Prostate gland (tissue), 2 donors: ENCODE results near the gene MCEMP1.

Source experiments
- POLR2A ChIP-seq: fragments of 450-650 bp; IDR thresholded peaks from one replicate; pipeline ENCODE4 v1.6.1; 2016; ENCODE audit warnings: antibody characterized with exemption, mild to moderate bottlenecking
- TF ChIP-seq, protein P1 (sequence below), 4 experiments: fragments of 200-600 bp in 2 of 4; fragments of 450-650 bp in 2 of 4; sonication (generic) in 2 of 4; IDR thresholded peaks; 1 replicate in 3 of 4; 2 replicates in 1 of 4; pipeline ENCODE4 v1.5.1; 2016 to 2019; ENCODE audit warnings: antibody characterized with exemption in 4 of 4, mild to moderate bottlenecking in 2 of 4, moderate library complexity in 2 of 4

DNA sequence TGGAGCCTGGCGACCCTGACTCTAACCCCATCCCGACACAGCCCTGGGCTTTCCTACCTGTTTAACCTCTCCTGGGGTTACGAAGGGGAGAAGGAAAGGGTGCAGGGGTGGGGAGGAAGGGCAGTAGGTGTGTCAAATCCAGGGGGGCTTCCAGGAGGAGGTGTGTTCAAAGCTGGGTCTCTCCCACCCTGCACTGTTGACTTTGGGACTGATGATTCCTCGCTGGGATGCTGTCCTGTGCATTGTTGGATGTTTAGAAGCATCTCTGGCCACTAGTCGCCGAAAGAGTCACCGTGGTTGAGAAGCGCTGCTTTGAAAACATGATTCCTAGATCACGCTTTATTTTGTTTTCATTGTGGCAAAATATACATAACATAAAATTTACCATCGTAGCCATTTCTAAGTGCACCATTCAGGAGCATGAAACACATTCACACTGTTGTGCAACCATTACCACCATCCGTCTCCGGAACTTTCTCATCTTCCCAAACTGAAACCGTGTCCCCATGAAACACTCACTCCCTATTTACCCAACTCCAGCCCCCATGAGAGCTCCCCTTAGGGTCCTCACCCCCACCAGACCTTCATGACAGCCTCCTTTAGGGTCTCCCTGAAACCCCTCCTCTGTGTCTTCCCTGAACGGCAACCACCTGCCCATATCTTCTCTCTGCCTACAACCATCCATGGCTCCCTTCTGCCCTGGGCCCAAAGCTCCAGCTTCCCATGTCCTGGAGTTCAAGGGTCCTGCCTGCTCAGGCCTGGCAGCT lies 29.5 kb downstream of the MCEMP1 start:
- TF ChIP-seq POLR2A = no peak
- TF ChIP-seq, protein P1, sequence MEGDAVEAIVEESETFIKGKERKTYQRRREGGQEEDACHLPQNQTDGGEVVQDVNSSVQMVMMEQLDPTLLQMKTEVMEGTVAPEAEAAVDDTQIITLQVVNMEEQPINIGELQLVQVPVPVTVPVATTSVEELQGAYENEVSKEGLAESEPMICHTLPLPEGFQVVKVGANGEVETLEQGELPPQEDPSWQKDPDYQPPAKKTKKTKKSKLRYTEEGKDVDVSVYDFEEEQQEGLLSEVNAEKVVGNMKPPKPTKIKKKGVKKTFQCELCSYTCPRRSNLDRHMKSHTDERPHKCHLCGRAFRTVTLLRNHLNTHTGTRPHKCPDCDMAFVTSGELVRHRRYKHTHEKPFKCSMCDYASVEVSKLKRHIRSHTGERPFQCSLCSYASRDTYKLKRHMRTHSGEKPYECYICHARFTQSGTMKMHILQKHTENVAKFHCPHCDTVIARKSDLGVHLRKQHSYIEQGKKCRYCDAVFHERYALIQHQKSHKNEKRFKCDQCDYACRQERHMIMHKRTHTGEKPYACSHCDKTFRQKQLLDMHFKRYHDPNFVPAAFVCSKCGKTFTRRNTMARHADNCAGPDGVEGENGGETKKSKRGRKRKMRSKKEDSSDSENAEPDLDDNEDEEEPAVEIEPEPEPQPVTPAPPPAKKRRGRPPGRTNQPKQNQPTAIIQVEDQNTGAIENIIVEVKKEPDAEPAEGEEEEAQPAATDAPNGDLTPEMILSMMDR (IDR thresholded peaks at IDR 0.05) = no peak
